Mesodermal cell (in vitro differentiated cells): ENCODE measurements around the gene SOBP.

Experiments
- H3K27ac ChIP-seq: 2 replicates; pipeline ENCODE4 v1.7.0; 2013; ENCODE audit warnings: mild to moderate bottlenecking, low read depth, low read length, moderate library complexity; ENCODE audit not compliant: severe bottlenecking
- H3K36me3 ChIP-seq: 2 replicates; pipeline ENCODE4 v1.7.1; 2013; ENCODE audit warnings: mild to moderate bottlenecking, low read length, moderate library complexity; ENCODE audit not compliant: control insufficient read depth, insufficient read depth
- H3K4me1 ChIP-seq: one replicate; pipeline ENCODE4 v1.7.1; 2013; ENCODE audit warnings: mild to moderate bottlenecking, low read length; ENCODE audit not compliant: insufficient read depth, control insufficient read depth, poor library complexity, severe bottlenecking
- H3K4me3 ChIP-seq: 2 replicates; pipeline ENCODE4 v1.7.0; 2013; ENCODE audit warnings: low read length, control low read depth, mild to moderate bottlenecking; ENCODE audit not compliant: insufficient read depth, poor library complexity, severe bottlenecking; ENCODE audit errors: extremely low read depth
- H3K9me3 ChIP-seq: 2 replicates; pipeline ENCODE4 v1.7.1; 2013; ENCODE audit warnings: mild to moderate bottlenecking, low read length, moderate library complexity; ENCODE audit not compliant: control insufficient read depth
- WGBS, 2 experiments: methylation state at CpG; one replicate each; pipeline ENCODE4 v1.1.5; 2013; ENCODE audit warnings: missing lambda C conversion rate in 2 of 2; ENCODE audit not compliant: insufficient coverage in 2 of 2; 5-methylcytosine and 5-hydroxymethylcytosine counted together

SOBP gene

GRCh38 chr6:107554326-107554725 lies 64.4 kb downstream of the SOBP start:
- no peaks in the 10 kb centered on the region for H3K9me3 ChIP-seq
- H3K4me3 ChIP-seq = no peak overlapping the region
- no peaks in the 10 kb centered on the region for H3K36me3 ChIP-seq
- no peaks in the 10 kb centered on the region for H3K4me1 ChIP-seq
- H3K27ac ChIP-seq = no peak overlapping the region
- WGBS, 2 experiments = no CpG with 5 or more reads among the region's 2 CpGs

GRCh38 chr6:107554918-107555317 lies 65.0 kb downstream of the SOBP start:
- Histone ChIP-seq H3K9me3 (no peaks in the 10 kb centered on the region), H3K4me1 (no peaks in the 10 kb centered on the region), H3K36me3 (no peaks in the 10 kb centered on the region), H3K27ac (no peak overlapping the region), H3K4me3 (no peak overlapping the region)
- WGBS, 2 experiments = 100% methylated on average over 1 of the region's 3 CpGs; no CpG with 5 or more reads in 1 of the 2 experiments

GRCh38 chr6:107555449-107555848 lies 65.5 kb downstream of the SOBP start:
- Histone ChIP-seq H3K4me3 (no peak overlapping the region), H3K27ac (no peak overlapping the region), H3K4me1 (no peaks in the 10 kb centered on the region), H3K36me3 (no peaks in the 10 kb centered on the region), H3K9me3 (no peaks in the 10 kb centered on the region)
- WGBS, 2 experiments = 82 to 87% methylated on average over 2 to 7 of the region's 7 CpGs

GRCh38 chr6:107556082-107556481 lies 66.2 kb downstream of the SOBP start:
- no peaks in the 10 kb centered on the region for H3K4me1 ChIP-seq
- no peak overlapping the region for H3K27ac ChIP-seq
- H3K36me3 ChIP-seq = no peaks in the 10 kb centered on the region
- no peak overlapping the region for H3K4me3 ChIP-seq
- no peaks in the 10 kb centered on the region for H3K9me3 ChIP-seq

- H3K27ac ChIP-seq = no peak overlapping the region
- no peak overlapping the region for H3K4me3 ChIP-seq
- H3K36me3 ChIP-seq = no peaks in the 10 kb centered on the region
- no peaks in the 10 kb centered on the region for H3K4me1 ChIP-seq
- H3K9me3 ChIP-seq = no peaks in the 10 kb centered on the region
Measured at GRCh38 chr6:107557698-107558097, 67.8 kb downstream of the SOBP start.

- WGBS, 2 experiments = 77 to 80% methylated on average over 4 of the region's 4 CpGs
- Histone ChIP-seq H3K4me1 (no peaks in the 10 kb centered on the region), H3K9me3 (no peaks in the 10 kb centered on the region), H3K4me3 (no peak overlapping the region), H3K27ac (no peak overlapping the region), H3K36me3 (no peaks in the 10 kb centered on the region)
Measured at GRCh38 chr6:107560657-107561056, 70.7 kb downstream of the SOBP start.

- H3K9me3 ChIP-seq = no peaks in the 10 kb centered on the region
- no peak overlapping the region for H3K27ac ChIP-seq
- H3K36me3 ChIP-seq = no peaks in the 10 kb centered on the region
- no peak overlapping the region for H3K4me3 ChIP-seq
- no peaks in the 10 kb centered on the region for H3K4me1 ChIP-seq
- 21% methylated on average over 2 of the region's 3 CpGs; no CpG with 5 or more reads in 1 of the 2 experiments for WGBS, 2 experiments
Measured at GRCh38 chr6:107561306-107561705, 71.4 kb downstream of the SOBP start.

- H3K4me3 ChIP-seq = no peak overlapping the region
- no peaks in the 10 kb centered on the region for H3K4me1 ChIP-seq
- H3K9me3 ChIP-seq = no peaks in the 10 kb centered on the region
- WGBS, 2 experiments = 91 to 98% methylated on average over 7 to 9 of the region's 13 CpGs
- H3K27ac ChIP-seq = peak overlapping the region; percentile 37
- H3K36me3 ChIP-seq = no peaks in the 10 kb centered on the region
Measured at GRCh38 chr6:107563694-107564588, 74.0 kb downstream of the SOBP start.

GRCh38 chr6:107564589-107564951 lies 74.7 kb downstream of the SOBP start:
- Histone ChIP-seq H3K27ac (peak overlapping the region; percentile 37), H3K36me3 (no peaks in the 10 kb centered on the region), H3K4me3 (no peak overlapping the region), H3K4me1 (no peaks in the 10 kb centered on the region), H3K9me3 (no peaks in the 10 kb centered on the region)
- WGBS, 2 experiments = 82 to 93% methylated on average over 2 to 4 of the region's 4 CpGs

GRCh38 chr6:107565165-107565723 lies 75.3 kb downstream of the SOBP start:
- Histone ChIP-seq H3K4me1 (no peaks in the 10 kb centered on the region), H3K9me3 (no peaks in the 10 kb centered on the region), H3K4me3 (no peak overlapping the region), H3K27ac (no peak overlapping the region), H3K36me3 (no peaks in the 10 kb centered on the region)
- 93 to 98% methylated on average over 3 to 7 of the region's 7 CpGs for WGBS, 2 experiments

GRCh38 chr6:107567643-107568042 lies 77.7 kb downstream of the SOBP start:
- Histone ChIP-seq H3K4me1 (peaks cover 2% of the 10 kb centered on the region), H3K36me3 (no peaks in the 10 kb centered on the region), H3K27ac (no peak overlapping the region), H3K9me3 (no peaks in the 10 kb centered on the region), H3K4me3 (no peak overlapping the region)
- no CpG with 5 or more reads among the region's 1 CpG for WGBS, 2 experiments
